ENCODE results near the gene GSE1.

GSE1 gene

GRCh38 chr16:85612801-85613603 is at the start of gene GSE1:
TSS of gene GSE1 (plus strand) at chr16:85613322. CDS start at chr16:85613392, 70 bp downstream.
- H3K9me3 ChIP-seq = no peaks in the 10 kb centered on the region
- in situ Hi-C loops (cut with MboI; ENCODE audit: low sequenced_read_pairs) = loop anchor here (10.0 kb wide), 1 partner anchor 498 kb away; the partner anchor contains the start of gene CIBAR2
- H3K4me1 ChIP-seq = peaks cover 23% of the 10 kb centered on the region
- peak within 1 kb of the TSS; percentile 92 for H3K4me3 ChIP-seq
- peak; percentile 95 to 99 for DNase-seq (ENCODE audit: low spot score in 2 of 2)
- H3K36me3 ChIP-seq (replicated peaks) = peaks cover 16% of the 10 kb centered on the region
- H3K27me3 ChIP-seq (ENCODE audit: low read depth) = no peaks in the 10 kb centered on the region

GRCh38 chr16:85563515-85564276 is 49.4 kb upstream of the GSE1 start:
- H3K27me3 ChIP-seq (ENCODE audit: low read depth) = no peaks in the 10 kb centered on the region
- H3K36me3 ChIP-seq (replicated peaks) = no peaks in the 10 kb centered on the region
- DNase-seq (ENCODE audit: low spot score in 2 of 2) = no peak
- peaks cover 51% of the 10 kb centered on the region for H3K4me1 ChIP-seq
- H3K4me3 ChIP-seq = no peak overlapping the region
- in situ Hi-C loops (cut with MboI; ENCODE audit: low sequenced_read_pairs) = no loop called here
- H3K9me3 ChIP-seq = no peaks in the 10 kb centered on the region

GRCh38 chr16:85564277-85565051 is 48.7 kb upstream of the GSE1 start:
- Histone ChIP-seq H3K4me3 (no peak overlapping the region), H3K36me3 (replicated peaks) (no peaks in the 10 kb centered on the region), H3K4me1 (peaks cover 44% of the 10 kb centered on the region), H3K27me3 (ENCODE audit: low read depth) (no peaks in the 10 kb centered on the region), H3K9me3 (no peaks in the 10 kb centered on the region)
- in situ Hi-C loops (cut with MboI; ENCODE audit: low sequenced_read_pairs) = no loop called here
- no peak for DNase-seq (ENCODE audit: low spot score in 2 of 2)

GRCh38 chr16:85565340-85565739 is 47.8 kb upstream of the GSE1 start:
- Histone ChIP-seq H3K36me3 (replicated peaks) (no peaks in the 10 kb centered on the region), H3K27me3 (ENCODE audit: low read depth) (no peaks in the 10 kb centered on the region), H3K9me3 (no peaks in the 10 kb centered on the region), H3K4me3 (no peak overlapping the region), H3K4me1 (peaks cover 47% of the 10 kb centered on the region)
- in situ Hi-C loops (cut with MboI; ENCODE audit: low sequenced_read_pairs) = no loop called here
- DNase-seq (ENCODE audit: low spot score in 2 of 2) = no peak

GRCh38 chr16:85565801-85566526 is 47.2 kb upstream of the GSE1 start:
- Histone ChIP-seq H3K27me3 (ENCODE audit: low read depth) (no peaks in the 10 kb centered on the region), H3K4me1 (peaks cover 49% of the 10 kb centered on the region), H3K9me3 (no peaks in the 10 kb centered on the region), H3K36me3 (replicated peaks) (no peaks in the 10 kb centered on the region), H3K4me3 (no peak overlapping the region)
- no peak for DNase-seq (ENCODE audit: low spot score in 2 of 2)
- in situ Hi-C loops (cut with MboI; ENCODE audit: low sequenced_read_pairs) = no loop called here

GRCh38 chr16:85566561-85567100 is 46.5 kb upstream of the GSE1 start:
- peaks cover 46% of the 10 kb centered on the region for H3K4me1 ChIP-seq
- H3K9me3 ChIP-seq = no peaks in the 10 kb centered on the region
- peak; percentile 77 to 80 for DNase-seq (ENCODE audit: low spot score in 2 of 2)
- in situ Hi-C loops (cut with MboI; ENCODE audit: low sequenced_read_pairs) = no loop called here
- no peaks in the 10 kb centered on the region for H3K36me3 ChIP-seq (replicated peaks)
- H3K4me3 ChIP-seq = no peak overlapping the region
- H3K27me3 ChIP-seq (ENCODE audit: low read depth) = no peaks in the 10 kb centered on the region

- Histone ChIP-seq H3K9me3 (no peaks in the 10 kb centered on the region), H3K27me3 (ENCODE audit: low read depth) (no peaks in the 10 kb centered on the region), H3K36me3 (replicated peaks) (no peaks in the 10 kb centered on the region), H3K4me3 (no peak overlapping the region), H3K4me1 (peaks cover 40% of the 10 kb centered on the region)
- DNase-seq (ENCODE audit: low spot score in 2 of 2) = peak in 1 of 2 experiments; percentile 60
- in situ Hi-C loops (cut with MboI; ENCODE audit: low sequenced_read_pairs) = no loop called here
These were observed 45.8 kb upstream of the GSE1 start for GRCh38 chr16:85567101-85567866.

GRCh38 chr16:85567935-85568334 is 45.2 kb upstream of the GSE1 start:
- in situ Hi-C loops (cut with MboI; ENCODE audit: low sequenced_read_pairs) = no loop called here
- Histone ChIP-seq H3K4me1 (peaks cover 33% of the 10 kb centered on the region), H3K9me3 (no peaks in the 10 kb centered on the region), H3K36me3 (replicated peaks) (no peaks in the 10 kb centered on the region), H3K4me3 (no peak overlapping the region), H3K27me3 (ENCODE audit: low read depth) (no peaks in the 10 kb centered on the region)
- DNase-seq (ENCODE audit: low spot score in 2 of 2) = no peak

GRCh38 chr16:85568519-85568918 is 44.6 kb upstream of the GSE1 start:
- no peak for DNase-seq (ENCODE audit: low spot score in 2 of 2)
- in situ Hi-C loops (cut with MboI; ENCODE audit: low sequenced_read_pairs) = no loop called here
- peaks cover 33% of the 10 kb centered on the region for H3K4me1 ChIP-seq

GRCh38 chr16:85569039-85569614 is 44.0 kb upstream of the GSE1 start:
- no peak overlapping the region for H3K4me3 ChIP-seq
- no peak for DNase-seq (ENCODE audit: low spot score in 2 of 2)
- H3K27me3 ChIP-seq (ENCODE audit: low read depth) = no peaks in the 10 kb centered on the region
- H3K36me3 ChIP-seq (replicated peaks) = no peaks in the 10 kb centered on the region
- peaks cover 39% of the 10 kb centered on the region for H3K4me1 ChIP-seq
- in situ Hi-C loops (cut with MboI; ENCODE audit: low sequenced_read_pairs) = no loop called here
- no peaks in the 10 kb centered on the region for H3K9me3 ChIP-seq

More at GRCh38 chr16:85568519-85568918, 44.6 kb upstream of the GSE1 start:
- no peaks in the 10 kb centered on the region for H3K9me3 ChIP-seq
- H3K36me3 ChIP-seq (replicated peaks) = no peaks in the 10 kb centered on the region
- H3K27me3 ChIP-seq (ENCODE audit: low read depth) = no peaks in the 10 kb centered on the region
- no peak overlapping the region for H3K4me3 ChIP-seq

GRCh38 chr16:85569615-85570212 is 43.4 kb upstream of the GSE1 start:
- H3K36me3 ChIP-seq (replicated peaks) = no peaks in the 10 kb centered on the region
- H3K4me1 ChIP-seq = peaks cover 45% of the 10 kb centered on the region
- no peaks in the 10 kb centered on the region for H3K9me3 ChIP-seq
- peak in 1 of 2 experiments; percentile 59 for DNase-seq (ENCODE audit: low spot score in 2 of 2)
- no peak overlapping the region for H3K4me3 ChIP-seq
- in situ Hi-C loops (cut with MboI; ENCODE audit: low sequenced_read_pairs) = no loop called here
- H3K27me3 ChIP-seq (ENCODE audit: low read depth) = no peaks in the 10 kb centered on the region

- DNase-seq (ENCODE audit: low spot score in 2 of 2) = no peak
- no peaks in the 10 kb centered on the region for H3K36me3 ChIP-seq (replicated peaks)
- no peaks in the 10 kb centered on the region for H3K27me3 ChIP-seq (ENCODE audit: low read depth)
- H3K9me3 ChIP-seq = no peaks in the 10 kb centered on the region
- peaks cover 50% of the 10 kb centered on the region for H3K4me1 ChIP-seq
- in situ Hi-C loops (cut with MboI; ENCODE audit: low sequenced_read_pairs) = no loop called here
- no peak overlapping the region for H3K4me3 ChIP-seq
These were observed 42.8 kb upstream of the GSE1 start for GRCh38 chr16:85570213-85570734.

Data from HAP-1 (cell line).